Stimulated activated CD8-positive, alpha-beta memory T cell treated with anti-CD3 and anti-CD28 coated beads, Interleukin-12 subunit alpha, Interleukin-12 subunit beta, amount 100 ng/mL, for 4 hours (primary cell): ENCODE measurements around the gene C9orf85.
"Not testable (repeated sequence)": the region's sequence is repeated elsewhere in the genome, so short reads cannot be mapped to it uniquely, and the experiment has no call there.

Experiments
- DNase-seq: peaks from one replicate; pipeline ENCODE4 v3.0.0-alpha.2; 2020; ENCODE audit warnings: low read depth

Gene C9orf85

GRCh38 chr9:71941998-71942567 is 30.6 kb downstream of the C9orf85 start:
- no peak for DNase-seq

DNA sequence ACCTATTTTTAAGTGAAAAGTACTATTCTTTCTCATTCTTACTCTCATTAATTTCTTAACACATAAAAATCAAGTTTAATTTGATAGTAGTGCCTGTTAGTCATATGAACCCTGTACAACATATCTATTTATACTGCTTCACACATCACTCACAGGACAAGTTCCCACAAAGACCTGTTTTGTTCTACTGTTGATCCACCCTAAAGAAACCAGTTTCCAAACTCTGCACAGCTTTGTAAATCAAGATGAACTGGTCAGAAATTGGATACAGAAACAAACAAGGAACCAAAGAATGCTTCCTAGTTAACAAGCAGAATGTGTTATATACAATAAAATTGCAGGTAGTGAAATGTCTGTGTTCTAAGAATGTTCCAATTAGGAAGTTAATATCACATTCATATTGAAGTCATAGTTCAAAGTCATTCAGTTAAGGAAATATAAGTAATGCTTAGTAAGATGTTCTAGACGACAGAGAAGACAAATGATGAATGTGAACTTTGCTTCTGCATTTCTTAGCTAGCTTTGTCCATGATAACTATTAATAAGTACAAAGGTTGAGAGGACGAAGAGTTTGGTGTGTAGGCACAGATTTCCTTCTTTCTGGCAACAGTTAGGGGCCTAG is 33.4 kb downstream of the C9orf85 start:
- no peak for DNase-seq

GRCh38 chr9:71954652-71955051 is 43.2 kb downstream of the C9orf85 start:
- not testable (repeated sequence) for DNase-seq

- DNase-seq = no peak
Measured at GRCh38 chr9:71955300-71955915, 44.0 kb downstream of the C9orf85 start.

DNA sequence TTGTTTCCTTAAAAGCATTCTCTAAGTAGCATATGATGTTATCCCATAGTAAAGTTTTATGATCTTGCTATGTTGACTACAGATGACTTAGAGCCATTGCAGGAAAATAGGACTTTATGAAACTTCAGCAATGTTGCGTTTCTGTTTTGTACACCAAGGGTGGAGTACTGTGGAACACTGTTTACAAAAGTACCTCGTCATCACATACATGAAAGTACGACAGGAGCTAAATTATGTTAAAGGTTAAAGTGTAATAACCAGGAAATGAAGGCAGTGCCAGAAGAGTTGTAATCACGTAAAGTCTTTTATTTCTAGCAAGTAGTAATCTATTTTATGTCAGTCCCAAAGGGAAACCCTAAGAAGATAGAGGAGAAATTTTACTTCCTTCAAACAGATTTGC is 50.9 kb downstream of the C9orf85 start:
- no peak for DNase-seq

DNA sequence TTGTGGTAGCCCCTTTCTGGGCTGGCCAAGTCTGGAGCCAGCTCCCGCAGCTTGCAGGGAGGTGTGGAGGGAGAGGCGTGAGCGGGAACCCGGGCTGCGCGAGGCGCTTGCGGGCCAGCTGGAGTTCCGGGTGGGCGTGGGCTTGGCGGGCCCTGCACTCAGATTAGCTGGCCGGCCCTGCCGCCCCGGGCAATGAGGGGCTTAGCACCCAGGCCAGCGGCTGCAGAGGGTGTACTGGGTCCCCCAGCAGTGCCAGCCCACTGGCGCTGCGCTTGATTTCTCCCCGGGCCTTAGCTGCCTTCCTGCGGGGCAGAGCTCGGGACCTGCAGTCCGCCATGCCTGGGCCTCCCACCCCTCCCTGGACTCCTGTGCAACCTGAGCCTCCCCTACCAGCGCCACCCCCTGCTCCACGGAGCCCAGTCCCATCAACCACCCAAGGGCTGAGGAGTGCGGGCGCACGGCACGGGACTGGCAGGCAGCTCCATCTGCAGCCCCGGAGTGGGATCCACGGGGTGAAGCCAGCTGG is 52.1 kb downstream of the C9orf85 start:
- not testable (repeated sequence) for DNase-seq

GRCh38 chr9:71965403-71965802 is 54.0 kb downstream of the C9orf85 start:
- no peak for DNase-seq

GRCh38 chr9:71966601-71967000 is 55.2 kb downstream of the C9orf85 start:
- no peak for DNase-seq

GRCh38 chr9:71968541-71969090 is 57.2 kb downstream of the C9orf85 start:
- DNase-seq = no peak

GRCh38 chr9:71975833-71976232 is 64.4 kb downstream of the C9orf85 start:
- no peak for DNase-seq

DNA sequence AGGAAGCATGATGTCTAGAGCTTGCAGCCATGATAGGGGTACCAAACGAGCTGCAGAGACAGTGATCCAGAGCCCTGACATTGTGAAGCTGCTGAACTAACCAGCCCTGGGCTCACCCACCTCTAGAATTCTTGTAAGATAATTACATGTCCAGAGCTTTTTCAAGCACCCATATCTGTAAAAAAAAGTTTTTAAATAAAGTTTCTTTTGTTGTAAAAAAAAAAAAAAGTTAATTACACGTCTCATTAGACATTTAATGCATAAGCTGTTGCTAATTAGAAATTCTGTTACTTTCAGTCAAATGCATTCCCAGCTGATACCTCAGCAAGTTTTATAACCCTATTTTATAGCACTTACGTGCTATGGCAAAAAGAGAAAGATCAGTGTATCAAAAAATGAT is 65.6 kb downstream of the C9orf85 start:
- DNase-seq = no peak

DNA sequence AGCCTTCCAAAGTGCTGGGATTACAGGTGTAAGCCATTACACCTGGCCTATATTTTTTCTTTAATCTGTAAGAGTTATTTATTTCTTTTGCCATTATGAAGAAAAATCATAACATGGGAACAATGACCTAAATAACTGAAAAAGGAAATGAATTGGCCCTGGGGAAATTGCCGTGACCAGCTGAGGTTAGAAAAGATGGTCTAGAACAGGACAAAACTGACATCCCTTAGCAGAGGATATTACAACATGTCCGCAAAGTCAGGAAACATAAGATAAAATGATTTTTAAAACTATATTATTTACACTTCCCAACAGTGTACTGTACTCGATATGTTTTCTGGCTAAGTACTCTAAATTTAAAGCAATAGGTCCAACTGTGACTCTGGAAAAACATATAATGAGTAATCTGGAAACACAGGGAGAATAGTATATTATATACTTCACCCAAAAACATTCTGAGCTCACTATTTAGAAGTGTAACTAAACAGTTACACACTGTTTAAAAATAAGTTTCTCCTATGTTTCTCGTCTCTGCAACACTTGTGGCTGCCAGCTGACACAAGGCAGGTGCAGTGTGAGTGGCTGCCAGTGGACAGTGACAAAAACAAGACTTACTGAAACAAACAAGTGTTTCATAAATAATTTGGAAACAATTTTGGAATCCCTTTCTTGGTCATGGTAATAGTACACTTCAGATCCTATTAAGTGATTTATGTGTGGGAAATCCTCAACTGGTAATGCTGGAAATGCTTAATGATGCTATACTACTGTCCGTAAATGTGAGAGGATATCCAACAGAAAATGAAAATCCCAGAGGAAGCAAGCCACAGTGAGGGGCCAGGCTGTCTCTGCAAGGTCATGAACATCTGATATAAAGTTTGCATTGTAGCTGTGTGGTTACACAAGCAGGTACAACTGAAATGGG is 69.1 kb downstream of the C9orf85 start:
- no peak for DNase-seq

DNA sequence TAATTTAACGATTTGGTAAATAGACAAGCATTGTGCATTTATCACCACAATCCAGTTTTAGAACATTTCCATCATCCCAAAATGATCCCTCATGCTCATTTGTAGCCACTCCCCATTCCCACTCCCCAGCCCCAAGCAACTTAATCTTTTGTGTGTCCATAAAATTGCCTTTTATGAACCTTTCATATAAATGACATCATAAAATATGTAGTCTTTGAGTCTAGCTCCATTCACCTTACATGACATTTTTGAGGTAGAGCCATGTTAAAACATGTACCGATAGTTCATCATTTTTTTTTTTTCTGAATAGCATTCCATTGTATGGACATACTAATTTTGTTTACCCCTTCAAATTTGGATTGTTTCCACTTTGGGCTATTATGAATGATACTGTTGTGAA is 70.5 kb downstream of the C9orf85 start:
- DNase-seq = no peak

- DNase-seq = no peak
Measured at GRCh38 chr9:71984403-71984802, 73.0 kb downstream of the C9orf85 start.

GRCh38 chr9:71984831-71985281 is 73.4 kb downstream of the C9orf85 start:
- DNase-seq = no peak

DNA sequence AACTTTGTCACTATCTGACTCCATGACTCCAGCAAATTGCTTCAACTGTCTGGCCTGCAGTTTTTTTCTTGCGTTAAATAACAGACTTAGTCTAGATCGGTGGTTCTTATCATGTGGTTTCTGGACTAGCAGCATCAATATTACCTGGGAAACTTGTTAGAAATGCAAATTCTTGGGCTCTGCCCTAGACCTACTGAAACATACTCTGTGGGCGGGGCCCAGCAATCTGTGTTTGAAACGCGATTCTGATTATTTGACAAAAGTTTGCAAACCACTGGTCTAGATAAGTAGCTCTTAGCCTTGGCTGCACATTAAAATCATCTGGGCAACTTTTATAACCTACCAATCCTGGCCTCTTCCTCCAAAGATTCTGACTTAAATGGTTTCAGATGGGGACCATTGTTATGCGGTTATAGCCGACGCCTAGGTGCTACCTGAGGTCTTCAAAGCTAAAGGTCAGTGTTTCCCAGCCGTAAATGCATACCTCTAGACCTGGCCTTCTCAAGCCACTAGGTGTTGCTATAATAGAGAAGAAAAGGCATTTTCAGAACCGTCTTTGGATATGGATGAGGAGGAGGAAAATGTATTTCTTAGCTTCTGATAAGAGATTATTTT is 74.0 kb downstream of the C9orf85 start:
- DNase-seq = no peak

GRCh38 chr9:71986900-71987299 is 75.5 kb downstream of the C9orf85 start:
- DNase-seq = no peak

GRCh38 chr9:71987471-71988371 is 76.3 kb downstream of the C9orf85 start:
- no peak for DNase-seq

GRCh38 chr9:71990466-71990865 is 79.0 kb downstream of the C9orf85 start:
- DNase-seq = no peak

DNA sequence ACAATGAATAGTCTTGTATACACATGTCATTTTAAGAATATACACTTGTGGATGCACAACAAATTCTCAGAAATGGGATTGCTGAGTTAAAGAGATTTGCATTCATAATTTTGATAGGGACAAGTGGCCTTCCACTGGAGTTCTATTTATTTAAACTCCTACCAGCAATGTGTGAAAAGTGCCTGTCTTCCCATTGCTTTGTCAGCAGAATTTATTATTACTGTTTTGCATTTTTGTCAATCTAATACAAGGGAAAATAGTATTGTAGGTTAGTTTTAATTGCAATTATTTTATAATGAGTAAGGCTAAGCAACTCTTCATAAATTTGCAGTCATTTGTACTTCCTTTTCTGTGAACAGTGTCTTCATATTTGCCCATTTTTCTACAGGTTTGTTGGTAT is 94.0 kb downstream of the C9orf85 start:
- no peak for DNase-seq

GRCh38 chr9:72006501-72006900 is 95.1 kb downstream of the C9orf85 start:
- no peak for DNase-seq
